ENCODE data around the gene PODXL2.
"Not testable (repeated sequence)": the region's sequence is repeated elsewhere in the genome, so short reads cannot be mapped to it uniquely, and the experiment has no call there.

Gene PODXL2

GRCh38 chr3:127605547-127605946, 23.4 kb upstream of the PODXL2 start:
- not testable (repeated sequence) for DNase-seq

- DNase-seq: no peak
Measured at GRCh38 chr3:127606086-127606805, 22.7 kb upstream of the PODXL2 start.

GRCh38 chr3:127606981-127607595, 21.9 kb upstream of the PODXL2 start:
- no peak for DNase-seq

GRCh38 chr3:127607675-127608361, 21.2 kb upstream of the PODXL2 start:
- DNase-seq: no peak

- DNase-seq: no peak
Measured at GRCh38 chr3:127608362-127608718, 20.6 kb upstream of the PODXL2 start.

- DNase-seq: peak; percentile 56
Measured at GRCh38 chr3:127610105-127610504, 18.9 kb upstream of the PODXL2 start.

GRCh38 chr3:127611251-127611650, 17.7 kb upstream of the PODXL2 start:
- DNase-seq: no peak

- no peak for DNase-seq
Measured at GRCh38 chr3:127612966-127613365, 16.0 kb upstream of the PODXL2 start.

GRCh38 chr3:127613406-127613805, 15.6 kb upstream of the PODXL2 start:
- no peak for DNase-seq

GRCh38 chr3:127614928-127615589, 13.9 kb upstream of the PODXL2 start:
- DNase-seq: no peak

- no peak for DNase-seq
Measured at GRCh38 chr3:127615631-127616305, 13.2 kb upstream of the PODXL2 start.

- DNase-seq: no peak
Measured at GRCh38 chr3:127616836-127617605, 12.0 kb upstream of the PODXL2 start.

GRCh38 chr3:127618891-127619290, 10.1 kb upstream of the PODXL2 start:
- no peak for DNase-seq

GRCh38 chr3:127620637-127621375, 8.2 kb upstream of the PODXL2 start:
- no peak for DNase-seq

GRCh38 chr3:127622031-127622430, 7.0 kb upstream of the PODXL2 start:
- DNase-seq: no peak

- DNase-seq: no peak
Measured at GRCh38 chr3:127622772-127623576, 6.0 kb upstream of the PODXL2 start.

- no peak for DNase-seq
Measured at GRCh38 chr3:127624063-127624462, 4.9 kb upstream of the PODXL2 start.

GRCh38 chr3:127625821-127626220, 3.2 kb upstream of the PODXL2 start:
- peak; percentile 69 for DNase-seq

GRCh38 chr3:127628426-127628787, 578 bp upstream of the PODXL2 start:
- no peak for DNase-seq

Measured in fibroblast of skin of right biceps (primary cell).